Endothelial cell of umbilical vein (primary cell): ENCODE data around the gene EXOSC9.

Source experiments
- EZH2 ChIP-seq: IDR thresholded peaks from 2 replicates; pipeline ENCODE4 v1.6.1; 2012; ENCODE audit warnings: borderline replicate concordance, low read depth, mild to moderate bottlenecking, moderate library complexity, low read length, inconsistent platforms; ENCODE audit not compliant: severe bottlenecking
- FOS ChIP-seq: IDR thresholded peaks from 2 replicates; pipeline ENCODE4 v1.6.1; 2011; ENCODE audit warnings: mild to moderate bottlenecking, low read length, moderate library complexity, borderline replicate concordance; ENCODE audit not compliant: insufficient read depth
- GATA2 ChIP-seq: IDR thresholded peaks from 2 replicates; pipeline ENCODE4 v1.7.0; 2011; ENCODE audit warnings: low read depth, mild to moderate bottlenecking, moderate library complexity, mixed read lengths, low read length; ENCODE audit not compliant: insufficient read length, insufficient read depth
- JUN ChIP-seq: IDR thresholded peaks from 2 replicates; pipeline ENCODE4 v1.6.1; 2011; ENCODE audit warnings: borderline replicate concordance, low read depth; ENCODE audit not compliant: insufficient read length, insufficient read depth
- MYC ChIP-seq: IDR thresholded peaks from one replicate; pipeline ENCODE4 v1.6.1; 2011; ENCODE audit warnings: mild to moderate bottlenecking, low read depth, low read length
- POLR2A ChIP-seq: IDR thresholded peaks from 2 replicates; pipeline ENCODE4 v1.6.1; 2012; ENCODE audit warnings: low read depth, mild to moderate bottlenecking, control low read depth, low read length
- POLR2AphosphoS5 ChIP-seq: IDR thresholded peaks from 2 replicates; pipeline ENCODE4 v1.6.1; 2012; ENCODE audit warnings: low read depth, mild to moderate bottlenecking, control low read depth, low read length, moderate library complexity; ENCODE audit not compliant: insufficient read depth
- TF ChIP-seq, protein P1 (sequence below), 2 donors: IDR thresholded peaks; 1 replicate in 1 of 2; 2 replicates in 1 of 2; pipeline ENCODE4 v1.5.1; 2011; ENCODE audit warnings: low read length in 2 of 2, mild to moderate bottlenecking in 2 of 2, moderate library complexity in 2 of 2, control low read depth in 1 of 2, inconsistent platforms in 1 of 2, low read depth in 1 of 2; ENCODE audit not compliant: insufficient read depth in 1 of 2; ENCODE audit errors: extremely low read depth in 1 of 2
- TF ChIP-seq, protein P2 (sequence below): IDR thresholded peaks from 2 replicates; pipeline ENCODE4 v1.6.1; 2011; ENCODE audit not compliant: insufficient read depth, insufficient read length

DNA sequence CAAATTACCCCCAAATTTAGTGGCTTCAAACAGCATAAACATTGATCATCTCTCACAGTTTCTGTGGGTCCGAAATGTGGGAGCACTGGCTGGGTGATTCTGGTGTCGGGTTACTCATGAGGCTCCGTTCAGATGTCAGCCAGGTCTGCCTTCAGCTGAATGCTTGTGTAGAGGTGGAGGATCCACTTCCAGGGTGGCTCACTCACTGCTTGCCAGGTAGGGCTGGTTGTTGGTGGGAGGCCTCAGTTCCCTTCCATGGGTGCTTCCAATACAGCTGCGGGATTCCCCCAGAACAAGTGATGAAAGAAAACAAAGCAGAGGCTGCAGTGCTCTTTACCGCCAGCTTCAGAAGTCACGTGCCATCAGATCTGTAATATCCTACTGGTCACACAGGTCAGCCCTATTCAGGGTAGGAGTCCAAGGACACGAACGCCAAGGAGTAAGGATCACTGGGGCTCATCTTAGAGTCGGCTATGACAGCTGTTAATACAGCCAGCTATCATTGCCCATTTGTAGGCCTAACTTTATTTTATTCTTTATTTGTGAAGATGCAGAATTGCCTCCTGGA lies 35.1 kb upstream of the EXOSC9 start:
- TF ChIP-seq POLR2A (no peak), POLR2AphosphoS5 (no peak), FOS (no peak), EZH2 (no peak), JUN (no peak), MYC (no peak), GATA2 (no peak)
- TF ChIP-seq, protein P1, sequence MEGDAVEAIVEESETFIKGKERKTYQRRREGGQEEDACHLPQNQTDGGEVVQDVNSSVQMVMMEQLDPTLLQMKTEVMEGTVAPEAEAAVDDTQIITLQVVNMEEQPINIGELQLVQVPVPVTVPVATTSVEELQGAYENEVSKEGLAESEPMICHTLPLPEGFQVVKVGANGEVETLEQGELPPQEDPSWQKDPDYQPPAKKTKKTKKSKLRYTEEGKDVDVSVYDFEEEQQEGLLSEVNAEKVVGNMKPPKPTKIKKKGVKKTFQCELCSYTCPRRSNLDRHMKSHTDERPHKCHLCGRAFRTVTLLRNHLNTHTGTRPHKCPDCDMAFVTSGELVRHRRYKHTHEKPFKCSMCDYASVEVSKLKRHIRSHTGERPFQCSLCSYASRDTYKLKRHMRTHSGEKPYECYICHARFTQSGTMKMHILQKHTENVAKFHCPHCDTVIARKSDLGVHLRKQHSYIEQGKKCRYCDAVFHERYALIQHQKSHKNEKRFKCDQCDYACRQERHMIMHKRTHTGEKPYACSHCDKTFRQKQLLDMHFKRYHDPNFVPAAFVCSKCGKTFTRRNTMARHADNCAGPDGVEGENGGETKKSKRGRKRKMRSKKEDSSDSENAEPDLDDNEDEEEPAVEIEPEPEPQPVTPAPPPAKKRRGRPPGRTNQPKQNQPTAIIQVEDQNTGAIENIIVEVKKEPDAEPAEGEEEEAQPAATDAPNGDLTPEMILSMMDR (IDR thresholded peaks at IDR 0.05; ENCODE audit: extremely low read depth in 1 of 2, insufficient read depth in 1 of 2, low read depth in 1 of 2, low read length in 2 of 2), result no peak
- TF ChIP-seq, protein P2, sequence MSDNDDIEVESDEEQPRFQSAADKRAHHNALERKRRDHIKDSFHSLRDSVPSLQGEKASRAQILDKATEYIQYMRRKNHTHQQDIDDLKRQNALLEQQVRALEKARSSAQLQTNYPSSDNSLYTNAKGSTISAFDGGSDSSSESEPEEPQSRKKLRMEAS, result no peak
